ENCODE results near the gene REPS1.

DNA sequence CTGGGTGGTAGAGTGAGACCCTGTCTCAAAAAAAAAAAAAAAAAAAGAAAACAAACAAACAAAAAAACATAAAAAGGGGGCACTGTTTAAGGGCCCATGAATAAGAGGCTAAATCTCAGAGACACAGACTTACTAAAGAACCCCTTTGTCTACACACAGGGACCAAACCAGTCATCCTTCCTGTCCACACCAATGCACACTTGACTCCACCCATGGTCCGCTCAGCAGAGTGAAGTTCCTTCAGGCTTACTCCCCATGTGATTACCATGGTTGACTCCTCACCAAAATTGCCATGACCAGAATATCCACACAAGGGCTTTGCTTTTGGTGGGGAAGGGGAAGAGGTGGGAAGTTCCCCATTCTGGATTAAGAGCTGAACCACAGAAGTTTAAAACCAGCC, 19.4 kb upstream of the REPS1 start:
- TF ChIP-seq, protein P1, sequence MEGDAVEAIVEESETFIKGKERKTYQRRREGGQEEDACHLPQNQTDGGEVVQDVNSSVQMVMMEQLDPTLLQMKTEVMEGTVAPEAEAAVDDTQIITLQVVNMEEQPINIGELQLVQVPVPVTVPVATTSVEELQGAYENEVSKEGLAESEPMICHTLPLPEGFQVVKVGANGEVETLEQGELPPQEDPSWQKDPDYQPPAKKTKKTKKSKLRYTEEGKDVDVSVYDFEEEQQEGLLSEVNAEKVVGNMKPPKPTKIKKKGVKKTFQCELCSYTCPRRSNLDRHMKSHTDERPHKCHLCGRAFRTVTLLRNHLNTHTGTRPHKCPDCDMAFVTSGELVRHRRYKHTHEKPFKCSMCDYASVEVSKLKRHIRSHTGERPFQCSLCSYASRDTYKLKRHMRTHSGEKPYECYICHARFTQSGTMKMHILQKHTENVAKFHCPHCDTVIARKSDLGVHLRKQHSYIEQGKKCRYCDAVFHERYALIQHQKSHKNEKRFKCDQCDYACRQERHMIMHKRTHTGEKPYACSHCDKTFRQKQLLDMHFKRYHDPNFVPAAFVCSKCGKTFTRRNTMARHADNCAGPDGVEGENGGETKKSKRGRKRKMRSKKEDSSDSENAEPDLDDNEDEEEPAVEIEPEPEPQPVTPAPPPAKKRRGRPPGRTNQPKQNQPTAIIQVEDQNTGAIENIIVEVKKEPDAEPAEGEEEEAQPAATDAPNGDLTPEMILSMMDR (IDR thresholded peaks at IDR 0.05), result no peak
- no peak for TF ChIP-seq EZH2 (IDR thresholded peaks at IDR 0.05; ENCODE audit: borderline replicate concordance, insufficient read depth, low read depth, low read length, poor library complexity, severe bottlenecking)
